ENCODE measurements around the gene TTC34.
"Not testable (repeated sequence)": the region's sequence is repeated elsewhere in the genome, so short reads cannot be mapped to it uniquely, and the experiment has no call there.

The TTC34 gene

GRCh38 chr1:2659806-2660205 is 141.7 kb downstream of the TTC34 start:
- DNase-seq, result not testable (repeated sequence)

- DNase-seq, result not testable (repeated sequence)
Measured at GRCh38 chr1:2657909-2658308, 143.6 kb downstream of the TTC34 start.

GRCh38 chr1:2657124-2657523 is 144.4 kb downstream of the TTC34 start:
- DNase-seq, result not testable (repeated sequence)

- peak in 1 of 6 experiments; percentile 27 for DNase-seq
Measured at GRCh38 chr1:2655598-2656434, 145.7 kb downstream of the TTC34 start.

- DNase-seq, result peak in 1 of 6 experiments; percentile 36
Measured at GRCh38 chr1:2654443-2654948, 147.0 kb downstream of the TTC34 start.

GRCh38 chr1:2653741-2654442 is 147.6 kb downstream of the TTC34 start:
- DNase-seq, result peak in 4 of 6 experiments; percentile 36 to 48 (median 42)

- DNase-seq, result peak in 2 of 6 experiments; percentile 24 to 39
Measured at GRCh38 chr1:2652926-2653571, 148.4 kb downstream of the TTC34 start.

- DNase-seq, result peak in 2 of 6 experiments; percentile 20 to 21
Measured at GRCh38 chr1:2652152-2652925, 149.2 kb downstream of the TTC34 start.

GRCh38 chr1:2650967-2651645 is 150.4 kb downstream of the TTC34 start:
- DNase-seq, result no peak

GRCh38 chr1:2646837-2647236 is 154.7 kb downstream of the TTC34 start:
- no peak for DNase-seq

- no peak for DNase-seq
Measured at GRCh38 chr1:2645776-2646175, 155.7 kb downstream of the TTC34 start.

- DNase-seq, result no peak
Measured at GRCh38 chr1:2645143-2645542, 156.3 kb downstream of the TTC34 start.

- no peak for DNase-seq
Measured at GRCh38 chr1:2644591-2645101, 156.8 kb downstream of the TTC34 start.

GRCh38 chr1:2644171-2644570 is 157.3 kb downstream of the TTC34 start:
- no peak for DNase-seq

- DNase-seq, result no peak
Measured at GRCh38 chr1:2643414-2644077, 157.9 kb downstream of the TTC34 start.

GRCh38 chr1:2642560-2643413 is 158.7 kb downstream of the TTC34 start:
- DNase-seq, result peak; percentile 92 to 95 (median 93)

- DNase-seq, result no peak
Measured at GRCh38 chr1:2642131-2642559, 159.3 kb downstream of the TTC34 start.

GRCh38 chr1:2641381-2642130 is 159.9 kb downstream of the TTC34 start:
- DNase-seq, result no peak

- no peak for DNase-seq
Measured at GRCh38 chr1:2640626-2641025, 160.9 kb downstream of the TTC34 start.
